Stimulated activated naive CD8-positive, alpha-beta T cell treated with anti-CD3 and anti-CD28 coated beads, Interleukin-15, amount 100 ng/mL, for 72 hours (primary cell): ENCODE data around the gene ZNF296.

Experiments
- ATAC-seq: fragments of 150-1000 bp; cut with Tn5 transposase; 2 replicates; pipeline ENCODE4 v1.10.0; 2021; ENCODE audit warnings: mild to moderate bottlenecking, moderate library complexity
- DNase-seq, 2 donors: peaks; one replicate each; pipeline ENCODE4 v3.0.0; 2021 to 2022
- H3K27ac Mint-ChIP-seq, 2 donors: one replicate each; pipeline ENCODE4 v1.8.0; 2022; ENCODE audit warnings: mild to moderate bottlenecking in 2 of 2, mixed read lengths in 2 of 2, moderate library complexity in 2 of 2
- H3K27me3 Mint-ChIP-seq: one replicate; pipeline ENCODE4 v1.8.0; 2022; ENCODE audit warnings: mixed read lengths
- H3K4me1 Mint-ChIP-seq: one replicate; pipeline ENCODE4 v1.8.0; 2022; ENCODE audit warnings: mild to moderate bottlenecking, mixed read lengths
- H3K4me3 Mint-ChIP-seq, 2 donors: one replicate each; pipeline ENCODE4 v1.8.0; 2022; ENCODE audit warnings: mild to moderate bottlenecking in 2 of 2, mixed read lengths in 2 of 2, moderate library complexity in 1 of 2
- H3K9me3 Mint-ChIP-seq, 2 donors: one replicate each; pipeline ENCODE4 v1.8.0; 2022; ENCODE audit warnings: mixed read lengths in 2 of 2

The ZNF296 gene

DNA sequence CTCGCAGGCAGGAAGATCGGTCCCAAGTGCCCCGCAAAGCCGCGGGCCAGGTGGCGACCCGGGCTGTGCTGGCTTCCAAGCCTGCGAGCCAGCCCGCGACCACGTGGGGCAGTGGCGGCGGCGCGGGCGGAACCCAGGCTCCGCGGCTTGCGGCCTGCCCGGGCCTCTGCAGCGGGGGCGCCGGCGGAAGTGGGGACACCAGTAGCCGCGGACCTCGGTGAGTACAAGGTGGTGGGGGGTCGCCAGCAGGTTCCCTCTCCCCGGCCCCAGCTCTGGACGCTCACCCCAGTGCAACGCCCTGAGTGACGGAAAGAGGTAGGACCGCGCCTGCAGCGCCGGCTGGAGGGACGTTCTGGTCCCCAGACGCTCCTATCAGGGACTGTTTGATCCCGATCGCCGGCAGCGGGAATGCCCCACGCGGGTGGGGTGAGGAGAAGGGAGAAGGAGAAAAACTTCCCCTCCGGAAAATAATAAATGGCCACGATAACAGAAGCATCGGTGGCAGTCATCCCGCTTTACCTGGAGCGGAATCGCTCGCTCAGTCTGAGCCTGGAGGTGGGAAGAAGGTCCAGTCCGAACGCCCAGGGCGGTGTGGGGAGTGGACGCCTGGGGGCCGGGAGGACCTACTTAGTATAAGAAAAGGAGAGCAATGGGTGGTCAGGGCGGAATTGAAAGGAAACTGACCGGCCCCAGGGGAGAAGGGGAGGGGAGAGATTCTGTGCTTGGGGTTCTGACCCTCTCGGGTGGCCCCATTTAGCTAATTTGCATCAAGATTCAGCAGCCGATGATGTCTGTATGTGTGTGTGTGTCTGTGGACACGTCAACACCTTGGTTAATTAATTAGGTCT is 3.0 kb upstream of the ZNF296 start, which contains the start of gene GEMIN7:
Gene GEMIN7 (plus strand): TSS at position 198 of the 848 bp plus-strand sequence. CDS start 10,855 bp downstream, outside the sequence.
- peak; percentile 85 for ATAC-seq
- H3K27me3 Mint-ChIP-seq, result no peaks in the 10 kb centered on the region
- H3K9me3 Mint-ChIP-seq, result no peaks in the 10 kb centered on the region
- H3K4me1 Mint-ChIP-seq, result peaks cover 71% of the 10 kb centered on the region
- H3K4me3 Mint-ChIP-seq, result peak within 1 kb of the TSS; percentile 92 to 93
- peak within 1 kb of the TSS; percentile 97 for H3K27ac Mint-ChIP-seq
- DNase-seq, result peak; percentile 86 to 87

DNA sequence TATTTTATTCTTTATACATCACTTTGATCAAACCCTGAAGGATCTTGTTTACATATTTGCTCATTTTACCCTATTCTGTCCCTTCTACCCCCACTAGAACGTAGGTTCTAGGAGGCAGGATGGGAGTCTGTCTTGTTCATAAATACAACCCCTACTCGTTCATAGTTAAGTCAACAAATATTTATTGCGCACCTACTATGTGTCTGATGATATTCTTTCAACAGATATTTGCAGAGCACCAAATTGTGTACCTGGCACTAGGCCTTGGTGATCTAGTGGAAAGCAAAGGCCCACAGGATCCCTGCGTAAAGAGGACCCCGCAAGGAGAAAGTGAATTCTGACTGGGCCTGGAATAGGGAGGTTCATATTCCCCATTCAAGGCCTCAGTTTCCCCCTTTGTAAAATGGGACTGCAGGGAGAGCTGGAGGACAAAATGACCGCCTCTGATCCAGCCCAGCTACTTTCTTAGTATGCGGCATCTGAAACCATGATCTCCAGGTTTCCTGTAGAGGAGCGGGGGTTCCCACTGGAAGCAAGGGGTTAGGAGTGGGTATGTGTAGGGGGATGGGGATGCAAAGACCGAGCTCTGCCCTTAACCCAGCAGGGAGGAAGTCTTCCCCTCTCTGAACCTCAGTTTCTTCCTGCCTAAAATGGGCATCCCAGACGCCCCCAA is 2.2 kb upstream of the ZNF296 start:
- Mint-ChIP-seq H3K4me1 (peaks cover 71% of the 10 kb centered on the region), H3K27ac (peak overlapping the region; percentile 81 to 97), H3K4me3 (peak overlapping the region; percentile 92 to 93), H3K27me3 (no peaks in the 10 kb centered on the region), H3K9me3 (no peaks in the 10 kb centered on the region)
- DNase-seq (no peak), ATAC-seq (peak; percentile 18)

DNA sequence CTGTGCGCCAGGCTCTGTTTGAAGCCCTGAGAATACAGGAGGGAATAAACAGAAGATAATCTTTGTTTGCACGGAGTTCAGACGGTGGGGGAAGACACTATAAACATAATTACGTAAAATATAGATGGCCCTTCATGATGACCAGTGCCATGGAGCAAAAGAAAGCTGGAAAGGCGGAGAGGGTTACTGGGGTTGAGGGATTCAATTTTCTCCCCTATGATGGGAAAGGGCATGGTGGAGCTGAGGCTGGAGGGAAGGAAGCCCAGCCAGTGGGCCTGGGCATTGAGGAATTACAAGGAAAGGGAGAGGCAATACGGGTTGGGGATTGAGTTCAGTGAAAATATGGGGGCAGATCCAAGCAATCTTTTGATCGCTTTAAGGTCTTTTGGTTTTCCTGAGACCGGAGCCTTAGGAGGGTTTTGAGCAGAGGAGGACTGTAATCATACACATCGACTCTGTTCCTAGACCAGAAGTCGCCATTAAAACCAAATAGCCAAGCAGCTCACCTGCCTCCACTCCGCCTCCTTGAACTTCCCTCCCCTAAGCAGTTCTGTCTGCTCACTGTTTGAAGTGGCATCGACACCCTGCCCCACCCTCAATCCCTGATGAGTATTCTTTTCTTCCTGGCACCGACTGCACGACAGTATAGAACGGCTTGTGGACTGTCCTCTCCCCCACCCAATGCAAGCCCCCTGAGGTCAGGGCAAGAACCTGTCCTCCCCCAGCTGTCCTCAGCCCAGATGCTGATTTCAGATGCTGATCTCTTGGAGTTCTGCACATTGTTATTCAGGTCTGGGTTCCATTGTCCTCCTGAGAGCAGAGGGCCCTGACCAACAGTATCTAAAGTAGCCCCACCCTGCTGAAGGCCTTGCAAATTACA is 813 bp upstream of the ZNF296 start:
- no peaks in the 10 kb centered on the region for H3K27me3 Mint-ChIP-seq
- peaks cover 67% of the 10 kb centered on the region for H3K4me1 Mint-ChIP-seq
- H3K27ac Mint-ChIP-seq, result peak overlapping the region; percentile 65 to 79
- ATAC-seq, result no peak
- peak overlapping the region; percentile 88 to 91 for H3K4me3 Mint-ChIP-seq
- DNase-seq, result no peak
- H3K9me3 Mint-ChIP-seq, result no peaks in the 10 kb centered on the region

DNA sequence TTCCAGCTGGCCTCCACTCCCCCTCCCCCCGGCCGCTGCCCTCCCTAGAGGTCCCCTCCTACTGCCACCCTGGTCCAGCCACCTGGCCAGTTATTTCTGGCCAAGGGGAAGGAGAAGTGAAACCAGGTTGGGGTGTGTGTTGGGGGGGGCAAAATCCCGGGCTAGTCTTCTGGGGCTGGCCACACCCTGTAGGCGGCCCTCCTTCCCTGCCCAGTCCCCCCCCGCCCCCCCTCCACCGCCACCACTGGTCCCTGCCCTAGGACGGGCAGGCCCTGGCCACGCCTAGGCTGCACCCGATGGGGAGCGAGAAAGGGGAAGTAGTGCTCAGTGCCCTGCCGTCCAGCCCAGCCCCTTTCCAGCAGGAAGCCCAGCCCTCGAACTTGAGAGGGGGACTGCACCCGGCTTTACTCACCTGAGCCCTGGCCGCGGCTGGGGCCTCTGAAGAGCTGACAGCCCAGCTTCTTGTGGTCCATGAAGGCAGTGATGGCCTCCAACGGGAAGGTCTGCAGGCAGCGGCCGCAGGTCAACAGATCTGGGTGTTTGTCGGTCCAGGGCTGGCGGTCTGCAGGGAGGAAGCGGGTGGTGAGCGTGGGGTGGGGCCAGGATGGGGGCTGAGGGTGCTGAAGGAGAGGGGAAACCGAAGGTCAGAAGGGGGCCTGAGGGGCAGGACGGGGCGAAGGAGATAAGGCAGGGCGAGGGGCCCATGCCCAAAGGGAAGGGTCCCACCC is 813 bp downstream of the ZNF296 start:
- peak; percentile 18 for ATAC-seq

DNA sequence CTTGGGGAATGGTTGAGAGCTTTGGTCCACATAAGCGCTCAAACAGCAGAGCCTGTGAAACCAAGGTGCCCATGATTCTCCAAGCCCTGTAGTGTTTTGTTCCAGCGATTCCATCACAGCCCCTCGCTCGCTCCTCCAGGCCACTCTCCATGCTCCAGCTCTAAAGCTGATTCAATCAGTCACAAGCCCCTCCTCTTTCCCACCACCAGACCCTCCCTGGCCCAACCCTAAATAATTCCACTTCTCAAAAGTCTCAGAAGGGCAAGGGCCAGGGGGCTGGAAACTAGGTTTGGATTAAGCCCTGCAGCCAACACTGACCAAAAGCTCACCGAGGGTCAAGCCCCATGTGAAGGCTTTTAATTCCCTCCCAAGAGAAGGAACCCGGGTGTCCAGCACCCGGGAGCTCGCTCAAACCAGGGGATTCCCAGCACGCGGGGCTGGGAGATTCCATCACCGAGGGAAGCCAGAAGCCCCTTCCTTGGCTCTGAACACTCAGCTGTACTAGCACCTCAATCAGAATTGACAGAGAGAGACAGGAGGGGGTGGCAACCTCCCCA is 1.5 kb downstream of the ZNF296 start:
- H3K27ac Mint-ChIP-seq, result no peak overlapping the region
- H3K9me3 Mint-ChIP-seq, result no peaks in the 10 kb centered on the region
- no peaks in the 10 kb centered on the region for H3K27me3 Mint-ChIP-seq
- H3K4me3 Mint-ChIP-seq, result peak overlapping the region; percentile 60 to 91
- no peak for DNase-seq
- peaks cover 50% of the 10 kb centered on the region for H3K4me1 Mint-ChIP-seq
- ATAC-seq, result no peak

More for the DNA sequence above, 813 bp downstream of the ZNF296 start:
- peak; percentile 29 to 46 for DNase-seq
- peaks cover 57% of the 10 kb centered on the region for H3K4me1 Mint-ChIP-seq
- H3K9me3 Mint-ChIP-seq, result no peaks in the 10 kb centered on the region
- no peaks in the 10 kb centered on the region for H3K27me3 Mint-ChIP-seq
- peak overlapping the region; percentile 65 to 85 for H3K27ac Mint-ChIP-seq
- H3K4me3 Mint-ChIP-seq, result peak overlapping the region; percentile 88 to 91

DNA sequence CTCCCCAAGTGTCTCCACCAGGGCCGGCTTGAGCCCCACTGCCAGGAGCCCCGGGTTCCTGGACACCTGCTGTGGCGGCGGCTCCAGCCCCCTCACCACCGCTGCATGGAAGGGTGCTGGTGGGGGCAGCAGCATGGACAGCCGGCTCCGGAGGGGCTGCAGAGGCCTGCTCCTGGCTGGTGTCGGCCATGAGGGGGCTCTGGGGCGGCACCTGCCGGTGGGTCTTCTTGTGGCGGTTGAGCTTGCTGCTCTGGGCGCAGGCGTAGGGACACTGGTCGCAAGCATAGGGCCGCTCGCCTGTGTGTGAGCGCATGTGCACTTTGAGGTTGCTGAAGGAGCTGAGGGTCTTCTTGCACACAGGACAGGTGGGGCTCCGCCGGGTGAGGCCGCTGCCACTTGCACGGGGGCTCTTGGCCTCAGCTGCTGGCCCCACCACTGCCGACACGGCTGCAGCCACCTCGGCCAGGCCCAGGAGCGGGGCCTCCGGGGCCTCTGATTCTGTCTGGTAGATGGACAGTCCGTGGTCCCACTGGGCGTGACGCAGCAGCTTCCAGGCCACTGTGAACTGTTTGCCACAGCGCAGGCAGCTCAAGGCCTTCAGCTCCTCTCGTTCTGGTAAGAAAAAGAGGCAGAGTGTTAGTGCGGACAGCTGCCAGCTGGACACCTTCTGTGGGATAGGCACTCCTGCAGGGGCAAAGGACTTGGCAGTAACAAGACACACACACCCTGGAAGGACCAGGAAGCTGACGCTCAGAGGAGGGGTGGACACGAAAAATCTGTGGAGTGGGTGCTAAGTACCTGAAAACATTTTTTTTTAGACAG is 4.1 kb downstream of the ZNF296 start:
- H3K4me3 Mint-ChIP-seq, result no peak overlapping the region
- no peaks in the 10 kb centered on the region for H3K27me3 Mint-ChIP-seq
- no peak for ATAC-seq
- H3K9me3 Mint-ChIP-seq, result no peaks in the 10 kb centered on the region
- DNase-seq, result no peak
- peak overlapping the region in 1 of 2 donors; percentile 63 for H3K27ac Mint-ChIP-seq
- H3K4me1 Mint-ChIP-seq, result peaks cover 28% of the 10 kb centered on the region

DNA sequence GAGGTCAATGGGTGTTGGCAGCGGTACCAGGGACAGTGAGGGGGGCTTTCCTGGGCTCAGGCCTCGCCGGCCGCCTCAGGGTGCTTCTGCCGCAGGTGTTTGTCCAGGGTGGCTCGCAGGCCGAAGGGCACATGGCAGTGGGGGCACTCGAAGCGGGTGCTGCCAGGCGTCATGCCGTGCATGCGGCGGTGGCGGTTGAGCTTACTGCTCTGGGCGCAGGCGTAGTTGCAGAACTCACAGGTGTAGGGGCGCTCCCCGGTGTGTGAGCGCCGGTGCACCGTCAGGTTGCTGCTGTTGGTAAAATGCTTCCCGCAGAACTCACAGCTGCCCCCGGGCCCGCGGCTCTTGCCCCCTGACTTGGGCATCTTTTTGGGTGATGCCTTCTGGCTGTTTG is 4.7 kb downstream of the ZNF296 start:
- ATAC-seq, result no peak
- Mint-ChIP-seq H3K4me3 (no peak overlapping the region), H3K27me3 (no peaks in the 10 kb centered on the region), H3K27ac (peak overlapping the region in 1 of 2 donors; percentile 63), H3K9me3 (no peaks in the 10 kb centered on the region), H3K4me1 (peaks cover 22% of the 10 kb centered on the region)
- no peak for DNase-seq

DNA sequence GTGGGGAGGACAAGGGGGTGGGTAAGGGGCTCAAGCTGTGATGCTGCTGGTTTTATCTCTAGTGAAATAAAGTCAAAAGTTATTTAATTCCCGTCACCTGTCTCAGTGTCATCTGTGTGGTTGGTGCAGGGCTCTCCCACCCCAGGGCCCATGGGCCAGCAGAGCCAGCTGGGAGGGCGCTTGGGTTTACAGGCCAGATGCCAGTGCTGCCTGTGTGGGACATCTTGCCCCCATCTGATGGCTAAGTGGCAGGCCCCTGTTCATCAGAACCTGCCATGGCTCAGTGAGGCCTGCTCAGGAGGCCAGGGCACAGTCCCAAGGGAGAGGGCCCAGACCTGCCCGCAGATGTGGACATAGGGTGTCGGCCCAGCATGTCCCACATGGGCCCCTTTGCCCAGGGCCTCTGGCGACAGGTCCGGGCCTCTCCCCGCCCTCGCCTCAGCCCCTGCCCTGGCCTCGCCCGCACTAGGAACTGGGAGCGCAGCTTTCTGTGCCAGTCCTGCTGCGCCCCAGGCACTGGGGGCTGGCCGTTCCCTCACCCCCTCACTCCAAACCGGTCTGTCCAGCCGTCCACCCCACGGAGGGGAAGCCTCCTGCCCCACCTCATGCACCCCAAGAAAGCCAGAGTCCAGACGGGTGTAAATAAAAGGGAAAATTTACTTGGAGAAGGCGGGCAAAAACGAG is 5.3 kb downstream of the ZNF296 start:
- H3K9me3 Mint-ChIP-seq, result no peaks in the 10 kb centered on the region
- peaks cover 20% of the 10 kb centered on the region for H3K4me1 Mint-ChIP-seq
- no peak overlapping the region for H3K4me3 Mint-ChIP-seq
- no peak overlapping the region for H3K27ac Mint-ChIP-seq
- ATAC-seq (no peak), DNase-seq (no peak)
- H3K27me3 Mint-ChIP-seq, result no peaks in the 10 kb centered on the region

DNA sequence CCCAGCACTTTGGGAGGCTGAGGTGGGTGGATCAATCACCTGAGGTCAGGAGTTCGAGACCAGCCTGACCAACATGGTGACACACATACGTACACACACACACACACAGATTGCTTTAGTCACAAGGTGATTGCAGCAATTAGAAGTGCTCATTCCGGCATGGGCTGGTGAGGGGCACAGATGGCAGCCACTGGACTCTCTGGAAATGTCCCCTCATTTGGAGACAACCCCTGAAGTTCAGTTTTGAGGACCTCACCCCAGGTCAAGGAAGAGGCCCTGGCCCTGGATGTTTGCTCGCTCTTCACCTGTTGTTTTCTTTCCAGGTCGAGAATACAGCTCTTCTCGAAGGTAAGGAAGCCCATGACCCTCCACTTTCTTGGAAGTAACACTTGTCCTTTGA is 6.1 kb downstream of the ZNF296 start:
- peak overlapping the region in 1 of 2 donors; percentile 81 for H3K27ac Mint-ChIP-seq
- no peak for DNase-seq
- H3K4me1 Mint-ChIP-seq, result peaks cover 14% of the 10 kb centered on the region
- no peaks in the 10 kb centered on the region for H3K27me3 Mint-ChIP-seq
- no peak for ATAC-seq
- no peak overlapping the region for H3K4me3 Mint-ChIP-seq
- no peaks in the 10 kb centered on the region for H3K9me3 Mint-ChIP-seq

DNA sequence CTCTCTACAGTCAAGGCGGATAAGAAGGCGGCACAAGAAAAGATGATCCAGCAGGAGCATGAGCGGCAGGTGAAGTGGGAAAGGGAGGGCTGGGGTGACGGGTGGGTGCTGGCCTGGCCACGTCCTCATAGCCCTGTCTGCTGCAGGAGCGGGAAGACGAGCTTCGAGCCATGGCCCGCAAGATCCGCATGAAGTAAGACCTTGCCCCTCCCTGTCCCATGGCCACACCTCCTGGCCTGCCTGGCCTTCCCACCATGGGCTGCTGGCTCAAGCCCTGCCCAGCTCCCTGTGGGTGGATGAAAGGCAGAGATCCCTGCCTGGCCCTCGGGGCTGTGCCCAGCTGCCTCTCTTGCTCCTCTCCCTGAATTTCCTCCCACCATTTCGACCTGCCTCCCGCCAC is 7.2 kb downstream of the ZNF296 start:
- Mint-ChIP-seq H3K9me3 (no peaks in the 10 kb centered on the region), H3K27ac (peak overlapping the region in 1 of 2 donors; percentile 90), H3K27me3 (no peaks in the 10 kb centered on the region), H3K4me1 (peaks cover 6% of the 10 kb centered on the region), H3K4me3 (no peak overlapping the region)
- DNase-seq (no peak), ATAC-seq (no peak)

DNA sequence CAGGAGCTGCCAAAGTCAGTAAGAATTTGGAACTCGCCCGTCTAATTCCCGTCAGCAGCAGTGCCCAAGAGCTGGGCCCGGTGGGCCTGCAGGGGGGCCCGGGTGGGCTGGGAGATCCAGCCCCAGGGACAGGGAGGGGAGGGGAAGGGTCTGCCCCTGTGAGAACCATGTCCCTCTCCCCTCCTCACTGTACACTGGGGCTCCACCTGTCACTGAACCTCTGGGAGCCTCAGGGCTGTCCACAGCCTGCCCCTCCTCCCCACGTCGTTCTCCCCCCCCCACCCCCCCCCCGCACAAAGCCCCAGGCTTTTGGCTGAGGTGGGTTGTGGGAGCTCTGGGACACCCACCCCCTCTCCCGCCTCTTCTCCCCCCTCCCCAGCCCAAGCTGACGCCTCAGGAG is 8.2 kb downstream of the ZNF296 start:
- peaks cover 6% of the 10 kb centered on the region for H3K4me1 Mint-ChIP-seq
- H3K27me3 Mint-ChIP-seq, result no peaks in the 10 kb centered on the region
- H3K27ac Mint-ChIP-seq, result no peak overlapping the region
- H3K9me3 Mint-ChIP-seq, result no peaks in the 10 kb centered on the region
- ATAC-seq, result no peak
- no peak for DNase-seq
- H3K4me3 Mint-ChIP-seq, result no peak overlapping the region

DNA sequence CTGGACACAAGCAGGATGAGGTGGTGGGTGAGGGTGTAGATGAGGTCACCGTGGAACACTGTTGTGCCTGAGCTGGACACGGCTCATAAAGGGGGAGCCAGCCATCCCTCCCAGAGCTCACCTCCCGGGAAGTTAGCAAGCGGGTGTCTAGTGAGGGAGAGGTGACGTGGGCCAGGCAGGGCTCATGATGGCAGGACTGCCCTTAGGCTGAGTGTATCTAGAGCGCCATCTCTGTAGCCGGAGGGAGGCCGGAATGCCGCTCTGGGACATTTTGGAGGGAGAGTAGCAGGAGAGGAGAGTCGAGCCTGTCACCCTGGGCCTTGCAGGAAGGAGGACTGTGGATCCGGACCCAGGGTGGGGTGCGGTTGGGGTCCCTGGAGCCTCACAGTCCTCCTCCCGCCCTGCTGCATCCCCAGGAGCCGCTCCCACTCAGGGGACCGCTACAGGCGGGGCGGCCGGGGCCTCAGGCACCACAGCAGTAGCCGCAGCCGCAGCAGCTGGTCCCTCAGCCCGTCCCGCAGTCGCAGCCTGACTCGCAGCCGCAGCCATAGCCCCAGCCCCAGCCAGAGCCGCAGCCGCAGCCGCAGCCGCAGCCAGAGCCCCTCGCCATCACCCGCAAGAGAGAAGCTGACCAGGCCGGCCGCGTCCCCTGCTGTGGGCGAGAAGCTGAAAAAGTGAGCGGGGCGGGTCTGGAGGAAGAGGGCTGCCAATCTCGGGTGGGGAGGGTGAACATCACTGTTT is 9.2 kb downstream of the ZNF296 start:
- no peaks in the 10 kb centered on the region for H3K9me3 Mint-ChIP-seq
- H3K4me3 Mint-ChIP-seq, result no peak overlapping the region
- H3K27me3 Mint-ChIP-seq, result no peaks in the 10 kb centered on the region
- H3K27ac Mint-ChIP-seq, result peak overlapping the region in 1 of 2 donors; percentile 88
- DNase-seq (no peak), ATAC-seq (no peak)
- peaks cover 6% of the 10 kb centered on the region for H3K4me1 Mint-ChIP-seq
